HG03565 (cell line): ENCODE results near the gene ZSCAN16.

Experiments used
- ATAC-seq: cut with Tn5 transposase; IDR thresholded peaks from one replicate; pipeline ENCODE4 v1.9.1; 2021; ENCODE audit warnings: mild to moderate bottlenecking, moderate library complexity; ENCODE audit not compliant: unreplicated experiment

ZSCAN16 gene

GRCh38 chr6:28125401-28125800, 992 bp downstream of the ZSCAN16 start:
- ATAC-seq, result no peak

- ATAC-seq, result no peak
Measured at GRCh38 chr6:28134015-28134414, 9.6 kb downstream of the ZSCAN16 start.

GRCh38 chr6:28134716-28135115, 10.3 kb downstream of the ZSCAN16 start:
- no peak for ATAC-seq

GRCh38 chr6:28135393-28135792, 11.0 kb downstream of the ZSCAN16 start:
- no peak for ATAC-seq

GRCh38 chr6:28136585-28137504, 12.4 kb downstream of the ZSCAN16 start:
- peak; percentile 32 for ATAC-seq

GRCh38 chr6:28137505-28137981, 13.1 kb downstream of the ZSCAN16 start:
- ATAC-seq, result no peak

- ATAC-seq, result no peak
Measured at GRCh38 chr6:28139860-28140543, 15.6 kb downstream of the ZSCAN16 start.

- no peak for ATAC-seq
Measured at GRCh38 chr6:28140616-28141015, 16.2 kb downstream of the ZSCAN16 start.

- ATAC-seq, result peak; percentile 66
Measured at GRCh38 chr6:28141500-28142329, 17.3 kb downstream of the ZSCAN16 start, which contains the start of gene ZKSCAN8. Gene ZKSCAN8 (plus strand): TSS chr6:28141883. CDS start chr6:28148408, 6,525 bp downstream.

- ATAC-seq, result no peak
Measured at GRCh38 chr6:28142446-28142845, 18.0 kb downstream of the ZSCAN16 start.

- ATAC-seq, result no peak
Measured at GRCh38 chr6:28145231-28145630, 20.8 kb downstream of the ZSCAN16 start.

- ATAC-seq, result no peak
Measured at GRCh38 chr6:28152531-28152930, 28.1 kb downstream of the ZSCAN16 start.

- ATAC-seq, result no peak
Measured at GRCh38 chr6:28153546-28153945, 29.1 kb downstream of the ZSCAN16 start.

GRCh38 chr6:28154357-28154756, 29.9 kb downstream of the ZSCAN16 start:
- no peak for ATAC-seq

- no peak for ATAC-seq
Measured at GRCh38 chr6:28158318-28158717, 33.9 kb downstream of the ZSCAN16 start.

GRCh38 chr6:28159029-28159607, 34.7 kb downstream of the ZSCAN16 start:
- no peak for ATAC-seq

GRCh38 chr6:28160233-28160632, 35.8 kb downstream of the ZSCAN16 start:
- no peak for ATAC-seq

- peak; percentile 81 for ATAC-seq
Measured at GRCh38 chr6:28161410-28162079, 37.1 kb downstream of the ZSCAN16 start.

GRCh38 chr6:28165563-28165962, 41.2 kb downstream of the ZSCAN16 start:
- ATAC-seq, result no peak

GRCh38 chr6:28167068-28167467, 42.7 kb downstream of the ZSCAN16 start:
- ATAC-seq, result no peak
